NT2/D1 (cell line): Measurements from ENCODE around the gene BATF3.

Experiments
- SUZ12 ChIP-seq: IDR thresholded peaks from 2 replicates; pipeline ENCODE4 v1.6.1; 2011; ENCODE audit not compliant: insufficient read length, insufficient read depth; ENCODE audit errors: extremely low read depth
- YY1 ChIP-seq: IDR thresholded peaks from 2 replicates; pipeline ENCODE4 v1.6.1; 2011; ENCODE audit not compliant: insufficient read length, insufficient read depth

DNA sequence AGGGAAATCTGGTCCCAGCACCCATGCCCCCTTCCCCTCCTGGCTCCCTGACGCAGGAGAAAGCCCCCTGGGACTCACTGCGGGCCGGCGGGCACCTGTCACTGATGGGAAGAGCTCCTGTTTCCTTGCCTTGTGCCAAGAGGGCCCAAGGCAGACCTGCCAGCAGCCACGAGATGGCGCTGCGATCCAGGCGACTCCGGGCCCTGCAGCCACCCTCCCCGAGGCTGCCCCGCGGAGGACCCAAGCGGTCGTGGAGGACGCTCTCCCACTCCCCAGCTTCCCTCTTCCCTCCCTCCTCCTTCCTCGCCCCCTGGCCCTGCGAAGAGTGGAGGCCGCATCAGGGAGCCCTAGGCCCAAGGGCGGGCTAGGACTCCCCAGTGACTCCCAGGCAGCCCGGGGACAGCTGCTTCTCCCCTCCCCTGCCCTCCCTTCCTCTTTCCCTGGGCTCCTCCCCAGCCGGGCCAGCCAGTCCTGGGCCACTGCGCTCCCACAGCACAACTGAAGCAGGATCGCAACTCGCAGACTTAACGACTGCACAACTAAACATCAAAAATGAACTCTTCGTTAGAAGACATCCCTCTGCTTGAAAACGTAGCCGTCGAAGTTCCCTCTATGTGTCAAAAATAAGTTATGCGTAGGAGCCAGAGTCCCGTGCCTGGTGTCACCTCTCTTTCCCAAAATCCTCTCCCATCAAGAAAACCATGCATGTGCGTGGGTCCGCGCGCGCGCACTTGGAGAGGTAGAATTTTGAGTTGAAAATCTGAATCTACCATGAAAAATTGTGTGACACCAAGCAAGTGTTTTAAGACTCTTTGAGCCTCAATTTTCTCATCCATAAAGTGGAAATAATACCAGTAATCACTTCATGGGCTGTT, 34.2 kb downstream of the BATF3 start:
- TF ChIP-seq SUZ12 (no peak), YY1 (no peak)
